Transverse colon (tissue), 4 donors: Measurements from ENCODE around the gene ICAM3.

Experiments
- CTCF ChIP-seq, 5 experiments: fragments of 200-600 bp in 3 of 5; fragments of 450-650 bp in 2 of 5; sonication (generic) in 3 of 5; IDR thresholded peaks; 1 replicate in 2 of 5; 2 replicates in 3 of 5; pipeline ENCODE4 v1.5.1; 2016 to 2017; ENCODE audit warnings: antibody characterized with exemption in 5 of 5, inconsistent platforms in 3 of 5, mild to moderate bottlenecking in 2 of 5, moderate library complexity in 1 of 5
- POLR2A ChIP-seq: fragments of 450-650 bp; IDR thresholded peaks from one replicate; pipeline ENCODE4 v1.6.1; 2016; ENCODE audit warnings: antibody characterized with exemption, mild to moderate bottlenecking, moderate library complexity
- POLR2AphosphoS5 ChIP-seq, 3 donors: sonication (generic); formaldehyde crosslinking; IDR thresholded peaks; one replicate each; pipeline ENCODE4 v1.6.1; 2016; ENCODE audit warnings: antibody characterized with exemption in 3 of 3

- no peak for TF ChIP-seq CTCF (IDR thresholded peaks at IDR 0.05)
- no peak for TF ChIP-seq POLR2A
- no peak for TF ChIP-seq POLR2AphosphoS5 (IDR thresholded peaks at IDR 0.05)
These were observed 46.4 kb downstream of the ICAM3 start for GRCh38 chr19:10292789-10293636.
